NOMO-1 treated with dmso at 0.1 percent for 144 hours (cell line): ENCODE data around the gene MAG.
A peak's percentile ranks its signal among the peaks of the same experiment; 100 is the strongest.

Experiments used
- DNase-seq: peaks from one replicate; lab custom pipeline; 2025; ENCODE audit not compliant: unreplicated experiment; lab: John Stamatoyannopoulos, UW

Gene MAG

DNA sequence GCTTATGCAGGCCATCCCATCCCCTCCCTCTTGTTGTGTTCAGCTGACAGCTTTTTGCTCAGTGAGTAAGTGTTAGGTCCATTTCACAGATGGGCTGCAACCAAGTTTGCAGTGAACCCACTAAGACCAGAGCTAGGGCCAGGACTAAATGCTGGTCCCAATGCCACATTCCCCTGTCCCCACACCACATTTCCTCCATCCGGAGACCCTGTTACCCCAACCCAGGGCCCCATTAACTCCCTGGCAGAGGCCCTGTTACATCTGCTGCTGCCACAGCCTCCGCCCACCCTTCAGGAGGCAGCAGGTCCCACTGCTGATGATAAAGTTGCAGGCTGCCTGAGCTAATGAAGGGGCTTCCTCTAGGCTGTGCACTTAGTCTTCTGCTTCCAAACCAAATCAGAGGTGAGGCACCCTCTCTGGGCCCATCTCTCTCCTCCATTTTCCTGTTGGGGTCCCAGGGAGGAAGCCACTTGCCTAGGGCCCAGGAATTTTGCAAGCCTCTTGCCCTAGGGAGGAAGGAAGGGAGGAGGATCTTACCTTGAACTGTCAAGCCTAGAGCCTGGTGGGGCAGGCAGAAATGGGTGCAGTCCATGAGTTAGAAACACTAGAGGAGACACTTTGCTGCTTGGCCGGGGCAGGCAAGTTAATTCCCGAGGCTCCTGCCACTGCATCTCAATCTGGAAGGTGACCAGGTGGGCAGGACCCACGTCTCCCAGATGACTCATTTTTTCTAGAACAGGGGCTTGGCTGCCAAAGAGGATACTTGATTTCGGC lies 26.6 kb upstream of the MAG start:
- no peak for DNase-seq

DNA sequence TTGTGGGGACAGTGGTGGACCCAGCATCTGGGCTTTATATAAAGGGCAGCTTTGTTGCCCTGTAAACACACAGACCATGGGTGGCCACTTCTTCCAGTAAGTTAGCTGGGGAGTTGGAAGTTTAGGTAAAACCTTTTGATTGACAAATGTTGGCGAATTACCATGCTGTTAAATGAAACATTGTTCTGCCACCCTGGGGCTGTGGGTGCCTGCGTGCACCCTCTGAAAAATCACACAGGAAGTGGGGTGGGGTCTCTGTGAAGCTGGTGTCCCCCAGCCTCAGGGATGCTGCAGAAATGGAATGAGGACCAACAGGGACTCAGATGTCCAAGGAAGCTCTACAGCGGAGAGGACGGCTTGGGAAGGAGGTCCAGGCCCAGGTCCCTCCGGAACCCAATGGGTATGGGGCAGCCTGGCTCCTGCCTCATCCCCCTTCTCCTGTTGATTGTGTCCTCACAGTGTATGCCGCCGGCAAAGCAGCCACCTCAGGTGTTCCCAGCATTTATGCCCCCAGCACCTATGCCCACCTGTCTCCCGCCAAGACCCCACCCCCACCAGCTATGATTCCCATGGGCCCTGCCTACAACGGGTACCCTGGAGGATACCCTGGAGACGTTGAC lies 26.0 kb upstream of the MAG start:
- DNase-seq, result no peak

DNA sequence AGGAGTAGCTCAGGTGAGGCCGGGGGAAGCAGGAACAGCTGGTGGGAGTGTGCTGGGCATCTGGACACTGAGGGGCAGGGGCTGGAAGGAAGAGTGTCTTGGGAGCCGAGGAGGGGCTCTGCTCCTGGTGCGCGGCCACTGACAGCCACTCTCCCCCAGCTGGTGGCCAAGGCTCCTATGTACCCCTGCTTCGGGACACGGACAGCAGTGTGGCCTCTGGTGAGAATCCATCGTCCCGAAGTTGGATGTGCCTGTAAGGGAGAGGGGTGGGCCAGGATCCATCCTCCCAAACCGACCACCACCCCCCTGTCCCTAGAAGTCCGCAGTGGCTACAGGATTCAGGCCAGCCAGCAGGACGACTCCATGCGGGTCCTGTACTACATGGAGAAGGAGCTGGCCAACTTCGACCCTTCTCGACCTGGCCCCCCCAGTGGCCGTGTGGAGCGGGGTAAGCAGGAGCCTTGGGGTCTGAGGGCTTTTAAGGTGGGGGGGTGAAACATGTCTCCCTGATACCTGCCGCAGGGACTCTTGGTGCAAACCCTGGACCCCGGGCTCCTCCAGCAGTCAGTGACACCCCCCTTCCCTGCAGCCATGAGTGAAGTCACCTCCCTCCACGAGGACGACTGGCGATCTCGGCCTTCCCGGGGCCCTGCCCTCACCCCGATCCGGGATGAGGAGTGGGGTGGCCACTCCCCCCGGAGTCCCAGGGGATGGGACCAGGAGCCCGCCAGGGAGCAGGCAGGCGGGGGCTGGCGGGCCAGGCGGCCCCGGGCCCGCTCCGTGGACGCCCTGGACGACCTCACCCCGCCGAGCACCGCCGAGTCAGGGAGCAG lies 25.2 kb upstream of the MAG start:
- no peak for DNase-seq

DNA sequence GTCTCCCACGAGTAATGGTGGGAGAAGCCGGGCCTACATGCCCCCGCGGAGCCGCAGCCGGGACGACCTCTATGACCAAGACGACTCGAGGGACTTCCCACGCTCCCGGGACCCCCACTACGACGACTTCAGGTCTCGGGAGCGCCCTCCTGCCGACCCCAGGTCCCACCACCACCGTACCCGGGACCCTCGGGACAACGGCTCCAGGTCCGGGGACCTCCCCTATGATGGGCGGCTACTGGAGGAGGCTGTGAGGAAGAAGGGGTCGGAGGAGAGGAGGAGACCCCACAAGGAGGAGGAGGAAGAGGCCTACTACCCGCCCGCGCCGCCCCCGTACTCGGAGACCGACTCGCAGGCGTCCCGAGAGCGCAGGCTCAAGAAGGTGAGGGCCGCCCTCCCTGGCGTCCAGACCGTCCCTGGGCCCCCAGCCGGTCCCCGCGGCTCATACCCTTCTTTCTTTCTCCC lies 24.6 kb upstream of the MAG start:
- DNase-seq, result no peak

DNA sequence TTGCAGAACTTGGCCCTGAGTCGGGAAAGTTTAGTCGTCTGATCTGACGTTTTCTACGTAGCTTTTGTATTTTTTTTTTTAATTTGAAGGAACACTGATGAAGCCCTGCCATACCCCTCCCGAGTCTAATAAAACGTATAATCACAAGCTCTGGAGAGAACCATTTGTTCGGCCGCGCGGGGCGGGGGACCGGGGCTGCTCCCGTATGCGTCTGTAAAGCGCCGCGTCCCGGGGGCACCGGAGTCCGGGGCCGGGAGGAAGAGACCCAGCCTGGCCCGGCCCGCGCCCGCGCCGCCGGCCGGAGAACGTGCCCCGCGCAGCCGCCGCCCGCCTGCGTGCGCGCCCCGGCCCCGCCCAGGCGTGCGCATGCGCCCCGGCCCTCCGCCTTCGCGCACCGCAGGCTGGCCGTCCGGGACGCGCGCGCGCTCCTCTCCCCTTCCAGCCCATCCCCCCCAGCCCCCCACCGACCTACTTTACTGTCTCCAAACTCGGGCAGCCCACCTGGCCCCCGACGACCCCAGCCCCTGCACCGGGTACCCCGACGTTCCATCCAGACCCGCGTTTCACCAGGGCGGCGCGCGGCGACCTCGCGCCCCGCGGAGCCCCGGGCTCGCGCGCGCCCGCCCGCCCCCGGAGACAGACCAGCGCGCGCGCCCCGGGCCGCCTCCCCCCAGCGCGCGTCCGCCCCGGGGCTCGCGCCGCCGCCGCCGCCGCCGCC lies 24.0 kb upstream of the MAG start:
- peak; percentile 41 for DNase-seq

DNA sequence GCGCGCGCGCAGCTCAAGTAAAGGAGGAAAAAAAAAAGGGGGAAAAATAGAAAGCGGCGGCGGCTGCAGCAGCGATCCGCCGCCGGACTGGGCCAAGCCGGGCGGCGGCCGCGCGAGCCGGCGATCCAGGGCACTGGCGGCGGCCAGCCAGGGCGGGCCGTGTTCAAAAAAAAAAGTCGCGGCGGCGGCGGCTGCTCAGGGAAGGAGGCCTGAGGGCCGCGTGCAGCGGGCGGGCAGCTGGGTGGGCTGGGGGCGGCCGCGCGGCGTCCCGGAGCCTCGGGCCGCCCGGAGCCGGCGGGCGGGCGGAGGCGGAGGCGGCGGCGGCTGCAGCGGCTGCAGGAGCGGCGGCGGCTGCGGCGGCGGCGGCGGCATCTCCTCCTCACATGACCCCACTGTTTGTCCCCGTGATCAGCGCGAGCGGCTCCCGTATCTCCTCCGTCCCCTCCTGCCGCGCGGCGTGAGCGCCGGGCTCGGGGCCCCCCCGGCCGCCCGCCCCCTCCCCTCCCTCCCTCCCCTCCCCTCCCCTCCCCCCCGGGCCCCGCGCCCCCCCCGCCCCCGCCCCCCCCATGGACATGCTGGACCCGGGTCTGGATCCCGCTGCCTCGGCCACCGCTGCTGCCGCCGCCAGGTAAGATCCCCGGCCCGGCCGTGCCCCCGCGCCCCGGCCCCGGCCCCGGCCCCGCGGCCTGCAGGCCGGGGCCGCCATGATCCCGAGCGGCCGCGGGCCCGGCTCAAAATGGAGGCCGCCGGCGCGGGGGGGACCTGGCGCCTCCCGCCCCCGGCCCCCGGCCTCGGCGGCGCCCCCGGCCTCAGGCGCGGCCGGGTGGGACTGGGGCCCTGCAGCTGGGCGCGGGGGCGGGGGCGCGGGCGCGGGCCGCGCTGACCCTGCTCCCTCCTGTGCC lies 23.2 kb upstream of the MAG start, which contains the start of gene USF2:
Gene USF2 (plus strand): TSS at position 427 of the 902 bp plus-strand sequence. CDS start 140 bp downstream, at position 567.
- DNase-seq, result peak; percentile 33

DNA sequence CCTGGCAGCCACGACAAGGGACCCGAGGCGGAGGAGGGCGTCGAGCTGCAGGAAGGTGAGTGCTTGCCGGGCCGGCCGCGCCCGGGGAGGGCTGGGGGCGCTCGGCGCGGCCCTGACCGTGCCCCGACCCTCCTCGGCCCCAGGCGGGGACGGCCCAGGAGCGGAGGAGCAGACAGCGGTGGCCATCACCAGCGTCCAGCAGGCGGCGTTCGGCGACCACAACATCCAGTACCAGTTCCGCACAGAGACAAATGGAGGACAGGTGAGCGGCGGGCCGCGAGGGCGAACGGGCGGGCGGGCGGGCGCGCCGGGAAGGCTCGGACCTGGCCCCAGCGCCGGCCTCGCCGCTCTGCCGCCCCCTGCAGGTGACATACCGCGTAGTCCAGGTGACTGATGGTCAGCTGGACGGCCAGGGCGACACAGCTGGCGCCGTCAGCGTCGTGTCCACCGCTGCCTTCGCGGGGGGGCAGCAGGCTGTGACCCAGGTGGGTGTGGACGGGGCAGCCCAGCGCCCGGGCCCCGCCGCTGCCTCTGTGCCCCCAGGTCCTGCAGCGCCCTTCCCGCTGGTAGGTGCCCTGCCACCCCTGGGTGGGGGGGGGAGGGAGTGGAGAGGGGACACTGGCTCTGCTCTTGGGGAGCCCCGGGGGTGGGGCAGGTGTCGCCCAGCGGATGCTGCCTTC lies 22.4 kb upstream of the MAG start:
- DNase-seq, result peak; percentile 84

DNA sequence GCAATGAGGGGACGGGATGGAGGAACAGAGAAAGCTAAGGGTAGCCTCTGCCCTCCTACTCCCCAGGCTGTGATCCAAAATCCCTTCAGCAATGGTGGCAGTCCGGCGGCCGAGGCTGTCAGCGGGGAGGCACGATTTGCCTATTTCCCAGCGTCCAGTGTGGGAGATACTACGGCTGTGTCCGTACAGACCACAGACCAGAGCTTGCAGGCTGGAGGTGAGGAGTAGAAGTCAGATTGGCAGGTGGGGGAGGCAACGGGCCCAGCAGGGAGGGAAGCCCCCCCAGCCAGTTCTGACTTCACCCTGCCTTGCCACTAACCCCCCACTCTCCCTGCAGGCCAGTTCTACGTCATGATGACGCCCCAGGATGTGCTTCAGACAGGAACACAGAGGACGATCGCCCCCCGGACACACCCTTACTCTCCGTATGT lies 21.6 kb upstream of the MAG start:
- no peak for DNase-seq

DNA sequence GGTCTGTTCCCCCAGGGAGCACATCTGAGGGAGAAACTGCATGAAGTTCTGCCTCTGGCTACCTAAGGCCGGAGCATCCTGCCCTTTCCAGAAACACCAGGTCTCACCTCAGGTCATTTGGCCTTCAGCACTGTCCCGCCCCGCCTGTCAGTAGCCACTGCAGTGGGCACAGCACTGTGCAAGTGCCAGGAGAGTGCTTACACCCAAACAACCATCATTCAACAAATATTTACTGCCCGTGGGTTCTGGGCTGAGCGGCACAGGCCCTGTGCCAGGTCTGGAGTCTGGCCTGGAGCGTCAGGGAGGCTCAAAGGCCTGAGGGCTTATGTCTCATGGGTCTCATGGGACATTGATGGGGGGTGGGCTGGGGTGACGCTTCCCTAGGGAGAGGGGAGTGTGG lies 20.4 kb upstream of the MAG start:
- no peak for DNase-seq

DNA sequence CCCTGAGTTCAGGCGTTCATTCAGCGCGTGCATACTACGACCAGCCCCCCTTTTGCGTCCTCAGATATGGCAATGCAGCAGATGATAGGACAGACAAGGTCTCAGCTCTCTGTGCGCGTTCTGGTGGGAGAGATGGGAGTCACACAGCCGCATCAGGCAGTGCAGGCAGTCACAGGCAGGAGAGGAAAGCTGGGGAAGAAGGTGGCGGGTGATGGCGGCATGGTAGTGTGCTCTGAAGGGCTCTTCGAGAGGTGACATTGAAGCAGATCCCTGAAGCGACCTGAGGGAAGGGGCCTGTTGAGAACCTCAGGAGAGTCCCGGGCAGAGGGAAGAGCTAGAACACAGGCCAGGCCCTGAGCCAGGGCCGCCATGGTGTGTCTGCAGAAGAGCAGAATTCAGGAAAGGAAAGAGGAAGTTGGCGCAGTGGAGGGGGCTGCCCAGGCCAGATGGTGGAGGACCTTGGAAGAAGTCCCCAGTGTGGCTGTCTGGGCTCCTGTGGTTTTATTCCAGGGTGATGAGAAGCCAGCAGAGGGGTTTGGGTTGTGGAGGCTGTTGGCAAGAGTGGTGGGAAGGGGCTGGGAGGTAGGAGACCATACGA lies 19.7 kb upstream of the MAG start:
- DNase-seq, result peak; percentile 38

DNA sequence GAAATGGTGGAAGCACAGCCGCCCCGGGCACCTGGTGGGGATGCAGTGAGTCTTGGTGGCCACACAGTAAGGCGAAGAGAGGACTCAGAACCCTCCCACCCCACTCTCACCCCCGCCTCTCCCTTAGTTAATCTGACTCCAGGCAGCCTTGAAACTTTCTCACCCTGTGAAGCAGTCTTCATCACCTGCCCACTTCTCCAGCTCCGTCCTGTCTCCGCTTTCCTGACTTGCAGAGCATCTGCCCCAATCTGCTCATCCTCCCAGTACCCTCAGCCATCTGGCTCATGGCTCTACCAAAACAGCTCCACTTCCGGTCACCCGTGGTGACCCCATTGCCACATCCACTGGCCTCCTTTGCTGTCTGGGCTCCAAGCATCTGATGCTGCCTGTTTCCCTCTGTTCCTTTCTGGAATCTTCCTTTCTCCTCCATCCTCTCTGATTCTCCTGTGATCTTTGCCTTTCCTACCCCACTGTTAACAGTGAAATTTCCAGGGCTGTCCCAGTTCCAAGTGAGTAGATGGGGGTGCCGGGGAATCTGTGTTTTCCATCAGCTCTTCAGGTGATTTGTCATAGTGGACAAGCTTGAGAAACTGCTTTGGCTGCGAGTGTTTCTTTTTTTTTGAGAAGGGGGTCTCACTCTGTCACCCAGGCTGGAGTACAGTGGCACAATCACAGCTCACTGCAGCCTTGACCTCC lies 18.9 kb upstream of the MAG start:
- no peak for DNase-seq

DNA sequence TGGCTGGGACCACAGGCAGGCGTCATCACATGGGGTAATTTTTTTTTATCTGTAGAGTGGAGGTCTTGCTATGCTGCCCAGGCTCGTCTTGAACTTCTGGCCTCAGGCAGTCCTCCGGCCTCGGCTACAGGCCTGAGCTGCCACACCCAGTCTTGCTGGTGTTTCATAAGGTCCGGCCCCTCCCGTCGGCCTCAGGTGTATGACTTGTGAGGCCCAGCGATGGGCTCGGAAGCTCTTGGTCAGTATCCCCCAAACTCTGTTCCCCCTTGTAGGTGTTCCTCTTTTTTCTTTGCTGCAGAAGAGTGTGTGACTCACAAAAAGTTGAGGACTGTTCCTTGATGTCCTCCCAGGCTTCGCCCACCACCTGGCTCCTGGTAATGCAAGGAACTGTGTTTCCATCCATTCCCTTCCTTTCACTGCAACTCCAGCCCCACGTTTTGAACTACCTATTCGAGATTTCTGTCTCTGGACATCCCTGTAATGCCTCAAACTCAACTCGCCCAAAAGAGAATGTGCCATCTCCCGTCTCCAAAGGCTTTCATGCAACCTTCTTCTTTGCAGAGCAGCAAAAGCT lies 18.2 kb upstream of the MAG start:
- DNase-seq, result no peak

DNA sequence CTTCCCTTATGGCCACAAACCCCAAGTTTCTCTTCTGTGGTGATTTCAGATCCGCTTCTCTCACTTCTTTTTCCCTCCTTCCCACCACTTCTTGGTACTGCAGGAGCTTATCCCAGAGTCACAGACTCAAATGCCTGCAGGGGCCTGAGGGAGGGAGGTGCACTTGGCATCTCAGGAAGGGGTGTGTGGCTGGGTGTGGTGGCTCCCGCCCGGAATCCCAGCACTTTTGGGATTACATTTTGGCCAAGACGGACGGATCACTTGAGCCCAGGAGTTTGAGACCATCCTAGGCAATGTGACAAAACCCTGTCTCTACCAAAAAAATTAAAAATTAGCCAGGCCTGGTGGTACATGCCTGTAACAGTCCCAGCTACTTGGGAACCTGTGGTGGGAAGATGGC lies 17.6 kb upstream of the MAG start:
- DNase-seq, result no peak

DNA sequence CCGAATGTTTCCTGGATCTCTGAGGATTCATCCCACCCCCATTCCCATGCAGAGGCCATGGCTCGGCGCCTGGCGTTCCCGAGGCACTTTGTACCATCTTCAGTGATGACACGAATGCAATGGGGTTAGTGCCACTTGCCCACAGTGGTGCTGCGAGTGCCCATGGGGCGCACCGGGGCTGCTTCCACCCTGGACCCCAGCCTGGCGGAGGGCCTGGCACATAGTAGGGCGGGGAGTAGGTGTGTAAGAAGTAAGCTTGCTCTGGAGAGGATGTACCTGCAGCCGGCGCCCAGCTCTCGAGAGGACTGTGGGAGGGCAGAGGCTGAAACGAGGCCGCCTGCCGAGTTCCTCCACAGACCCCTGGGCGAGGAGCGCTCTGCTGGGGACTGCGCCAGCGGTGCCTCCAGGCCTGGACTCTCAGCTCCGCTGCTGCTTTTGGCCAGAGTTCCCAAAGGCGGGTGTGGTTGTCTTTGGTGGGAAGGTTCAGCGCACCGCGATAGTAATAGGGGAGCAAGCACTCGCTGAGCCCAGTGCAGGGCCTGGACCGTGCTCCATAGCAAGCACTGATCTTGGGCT lies 15.2 kb upstream of the MAG start:
- no peak for DNase-seq

DNA sequence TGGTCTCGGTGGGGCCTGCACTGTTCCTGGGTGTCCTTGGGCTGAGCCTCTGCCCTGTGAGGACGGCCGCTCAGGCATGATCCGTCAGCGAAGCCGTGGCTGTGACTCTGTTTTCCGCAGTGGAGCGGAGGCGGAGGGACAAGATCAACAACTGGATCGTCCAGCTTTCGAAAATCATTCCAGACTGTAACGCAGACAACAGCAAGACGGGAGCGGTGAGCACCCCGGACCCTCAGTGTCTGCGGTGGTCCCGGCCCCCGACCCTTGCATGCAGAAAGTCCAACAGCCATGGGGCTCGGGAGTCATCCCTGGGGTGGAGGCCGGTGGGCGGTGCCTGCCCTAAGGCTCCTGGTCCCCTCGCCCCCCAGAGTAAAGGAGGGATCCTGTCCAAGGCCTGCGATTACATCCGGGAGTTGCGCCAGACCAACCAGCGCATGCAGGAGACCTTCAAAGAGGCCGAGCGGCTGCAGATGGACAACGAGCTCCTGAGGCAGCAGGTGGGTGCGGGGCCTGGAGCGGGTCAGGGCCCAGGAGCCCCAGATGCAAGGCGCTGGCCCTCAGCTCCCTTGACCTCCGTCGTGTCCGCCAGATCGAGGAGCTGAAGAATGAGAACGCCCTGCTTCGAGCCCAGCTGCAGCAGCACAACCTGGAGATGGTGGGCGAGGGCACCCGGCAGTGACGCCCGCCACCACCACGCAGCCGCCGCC lies 13.2 kb upstream of the MAG start:
- DNase-seq, result no peak

DNA sequence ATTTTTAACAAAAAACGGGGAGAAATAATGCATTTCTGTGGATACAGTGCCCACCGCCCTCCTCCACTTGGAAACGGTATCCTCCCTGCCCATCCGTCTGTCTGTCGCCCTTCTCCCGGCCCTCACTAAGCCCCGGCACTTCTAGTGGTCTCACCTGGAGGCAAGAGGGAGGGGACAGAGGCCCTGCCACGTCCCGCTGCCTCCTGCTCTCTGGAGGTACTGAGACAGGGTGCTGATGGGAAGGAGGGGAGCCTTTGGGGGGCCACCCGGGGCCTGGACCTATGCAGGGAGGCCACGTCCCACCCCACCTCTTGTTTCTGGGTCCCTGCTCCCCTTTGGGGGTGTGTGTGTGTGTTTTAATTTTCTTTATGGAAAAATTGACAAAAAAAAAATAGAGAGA lies 12.6 kb upstream of the MAG start:
- DNase-seq, result no peak
